ENCODE data around the gene MRFAP1L1.

DNA sequence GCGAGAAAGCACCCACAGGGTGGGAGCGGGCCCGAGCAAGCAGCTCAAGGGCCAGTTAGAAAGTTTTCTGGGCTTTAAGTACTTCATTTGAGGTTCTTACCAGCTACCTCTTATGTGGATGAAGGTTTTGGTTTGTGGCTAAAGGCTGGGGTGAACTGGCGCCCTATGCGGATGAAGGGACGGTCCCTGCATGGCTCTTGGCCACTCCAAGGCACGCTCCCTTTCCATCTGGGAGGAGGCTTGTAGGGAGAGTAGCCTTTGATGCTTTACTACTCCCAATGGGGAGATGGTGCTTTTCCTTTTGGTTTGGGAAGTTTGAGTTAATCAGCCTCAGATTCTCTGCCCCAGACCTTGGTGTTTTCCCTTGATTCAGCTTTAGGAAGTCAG is 51.5 kb downstream of the MRFAP1L1 start:
- TF ChIP-seq EZH2 (IDR thresholded peaks at IDR 0.05; ENCODE audit: insufficient read depth, poor library complexity, severe bottlenecking) (no peak), EZH2phosphoT487 (IDR thresholded peaks at IDR 0.05; ENCODE audit: insufficient read depth, low read depth) (no peak)
